PC-3 (cell line): ENCODE results near the gene PADI2. TPM values are rescaled to one million over a fixed set of nuclear protein-coding genes. Genes with fewer than 3 reads are reported as not detected.

Source experiments
- ATAC-seq: fragments of 200-7000 bp; cut with Tn5 transposase; 2 replicates; pipeline ENCODE4 v1.9.1; 2020; ENCODE audit warnings: mild to moderate bottlenecking, moderate library complexity
- BruUV-seq: library from RNA; stranded (reverse); fragments of 400-500 nt; replicated peaks from 2 replicates; lab custom pipeline; 2021; lab: Mats Ljungman, UMichigan
- CTCF ChIA-PET: fragments of 300-600 bp; sonication (Branson Sonifier 250); formaldehyde crosslinking; loops from one replicate; lab custom pipeline; 2022; ENCODE audit warnings: antibody characterized with exemption; lab: Charles Lee
- POLR2A ChIA-PET: fragments of 300-600 bp; sonication (Branson Sonifier 250); formaldehyde crosslinking; loops from one replicate; lab custom pipeline; 2022; ENCODE audit warnings: antibody characterized with exemption; ENCODE audit not compliant: unreplicated experiment; lab: Charles Lee
- DNase-seq: peaks from one replicate; pipeline ENCODE4 v3.0.0-alpha.2; 2015
- H2AFZ ChIP-seq: fragments of 300-600 bp; sonication (generic); 2 replicates; pipeline ENCODE4 v1.6.0; 2016; ENCODE audit warnings: antibody characterized with exemption, low read length
- H3F3A ChIP-seq: fragments of 300-600 bp; sonication (generic); one replicate; pipeline ENCODE4 v1.6.0; 2017; ENCODE audit warnings: antibody characterized with exemption, low read length, control low read depth, mild to moderate bottlenecking; ENCODE audit not compliant: unreplicated experiment
- H3K27ac ChIP-seq: fragments of 300-600 bp; sonication (generic); 2 replicates; pipeline ENCODE4 v1.5.1; 2016; ENCODE audit warnings: mild to moderate bottlenecking, low read length
- H3K27me3 ChIP-seq: fragments of 300-600 bp; sonication (generic); 2 replicates; pipeline ENCODE4 v1.6.1; 2016; ENCODE audit warnings: low read length, mixed read lengths
- H3K36me3 ChIP-seq: fragments of 300-600 bp; sonication (generic); 2 replicates; pipeline ENCODE4 v1.6.1; 2016; ENCODE audit warnings: low read depth, mixed run types, low read length, mixed read lengths
- H3K4me1 ChIP-seq: fragments of 300-600 bp; sonication (generic); 2 replicates; pipeline ENCODE4 v1.5.1; 2016; ENCODE audit warnings: low read length; ENCODE audit not compliant: insufficient read depth
- H3K4me2 ChIP-seq: fragments of 300-600 bp; sonication (generic); 2 replicates; pipeline ENCODE4 v1.6.0; 2016; ENCODE audit warnings: low read length
- H3K4me3 ChIP-seq: fragments of 300-600 bp; sonication (generic); 2 replicates; pipeline ENCODE4 v1.5.1; 2016; ENCODE audit warnings: mild to moderate bottlenecking, low read length, mixed read lengths
- H3K79me2 ChIP-seq: fragments of 300-600 bp; sonication (generic); 2 replicates; pipeline ENCODE4 v1.6.1; 2017; ENCODE audit warnings: low read length, mixed read lengths
- H3K9ac ChIP-seq: fragments of 300-600 bp; sonication (generic); 2 replicates; pipeline ENCODE4 v1.6.0; 2016; ENCODE audit warnings: mild to moderate bottlenecking, low read length
- H3K9me2 ChIP-seq: fragments of 300-600 bp; sonication (generic); replicated peaks from 2 replicates; pipeline ENCODE4 v1.6.1; 2016; ENCODE audit warnings: mixed run types, low read length, mixed read lengths
- H3K9me3 ChIP-seq: fragments of 300-600 bp; sonication (generic); 2 replicates; pipeline ENCODE4 v1.6.1; 2016; ENCODE audit warnings: low read length, mixed read lengths
- H4K20me1 ChIP-seq: fragments of 300-600 bp; sonication (generic); 2 replicates; pipeline ENCODE4 v1.6.1; 2016; ENCODE audit warnings: low read length, mixed read lengths
- EZH2 ChIP-seq: fragments of 300-600 bp; sonication (generic); IDR thresholded peaks from one replicate; pipeline ENCODE4 v1.6.1; 2017; ENCODE audit warnings: antibody characterized with exemption, mild to moderate bottlenecking, low read length; ENCODE audit not compliant: unreplicated experiment
- EZH2phosphoT487 ChIP-seq: fragments of 300-600 bp; sonication (generic); IDR thresholded peaks from 2 replicates; pipeline ENCODE4 v1.6.1; 2018; ENCODE audit warnings: mild to moderate bottlenecking, antibody characterized with exemption, low read length, borderline replicate concordance
- intact Hi-C: fragments of 100-400 bp; cut with micrococcal nuclease; formaldehyde crosslinking; loops from 2 replicates; pipeline ENCODE4 v1.9.0; 2023
- total RNA-seq: library from RNA; depleted of rRNA; stranded (reverse); fragments of >200 nt; gene quantifications from 2 replicates; pipeline ENCODE4 v1.2.3, GENCODE V29; 2014
- TF ChIP-seq, protein P1 (sequence below): fragments of 300-600 bp; sonication (generic); conservative IDR thresholded peaks from 2 replicates; pipeline ENCODE4 v1.5.1; 2017; ENCODE audit warnings: antibody characterized with exemption, low read depth, mild to moderate bottlenecking, low read length

The PADI2 gene
- total RNA-seq, 1 experiment from 2014 or later, result 2.4 TPM

DNA sequence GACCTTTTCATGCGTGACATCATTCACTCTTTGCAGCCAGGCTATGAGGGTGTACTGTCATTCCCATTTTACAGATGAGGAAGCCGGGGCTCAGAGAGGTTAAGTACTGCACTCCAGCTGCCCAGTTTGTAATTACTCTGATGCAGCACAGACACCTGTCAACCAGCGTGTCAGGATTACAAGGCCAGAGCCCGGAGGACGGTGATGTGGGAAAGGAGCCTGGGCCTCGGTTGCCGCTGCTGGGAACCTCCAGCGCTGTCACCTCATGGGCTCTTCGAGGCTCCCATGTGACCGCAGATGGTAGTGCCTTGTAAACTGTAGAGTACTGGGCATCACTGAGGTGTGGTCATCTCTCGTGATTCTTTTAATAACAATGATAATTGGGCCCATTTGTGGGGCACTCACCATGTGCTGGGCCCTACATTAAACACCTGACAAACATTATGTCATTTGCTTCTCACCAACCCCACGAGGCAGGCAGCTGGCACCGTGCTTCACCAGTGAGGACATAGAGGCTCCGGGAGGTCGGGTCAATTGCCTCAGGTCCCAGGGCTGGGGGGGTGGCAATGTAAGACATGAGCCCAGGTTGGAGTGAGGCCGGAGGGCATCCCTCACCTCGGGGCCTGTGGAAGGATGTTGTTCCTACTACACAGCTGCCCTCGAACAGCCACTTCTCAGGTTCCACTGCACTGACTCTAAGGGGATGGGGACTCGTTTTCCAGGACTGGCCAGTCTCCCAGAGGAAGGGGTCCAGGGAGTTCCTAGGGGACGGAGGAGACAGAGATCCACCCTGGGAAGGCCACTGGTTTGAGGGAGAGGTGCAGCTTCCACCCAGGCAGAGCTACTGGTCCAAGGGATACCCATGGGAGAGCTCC is 42.9 kb upstream of the PADI2 start:
- ChIA-PET POLR2A (no interaction called here), CTCF (no interaction called here)
- BruUV-seq, result no TSS peak
- H4K20me1 ChIP-seq, result no peaks in the 10 kb centered on the region
- no peak overlapping the region for H3K27ac ChIP-seq
- no peaks in the 10 kb centered on the region for H3K9me3 ChIP-seq
- H3K36me3 ChIP-seq, result no peaks in the 10 kb centered on the region
- H3K9me2 ChIP-seq, result no peaks in the 10 kb centered on the region
- TF ChIP-seq EZH2, result no peak
- TF ChIP-seq, protein P1, sequence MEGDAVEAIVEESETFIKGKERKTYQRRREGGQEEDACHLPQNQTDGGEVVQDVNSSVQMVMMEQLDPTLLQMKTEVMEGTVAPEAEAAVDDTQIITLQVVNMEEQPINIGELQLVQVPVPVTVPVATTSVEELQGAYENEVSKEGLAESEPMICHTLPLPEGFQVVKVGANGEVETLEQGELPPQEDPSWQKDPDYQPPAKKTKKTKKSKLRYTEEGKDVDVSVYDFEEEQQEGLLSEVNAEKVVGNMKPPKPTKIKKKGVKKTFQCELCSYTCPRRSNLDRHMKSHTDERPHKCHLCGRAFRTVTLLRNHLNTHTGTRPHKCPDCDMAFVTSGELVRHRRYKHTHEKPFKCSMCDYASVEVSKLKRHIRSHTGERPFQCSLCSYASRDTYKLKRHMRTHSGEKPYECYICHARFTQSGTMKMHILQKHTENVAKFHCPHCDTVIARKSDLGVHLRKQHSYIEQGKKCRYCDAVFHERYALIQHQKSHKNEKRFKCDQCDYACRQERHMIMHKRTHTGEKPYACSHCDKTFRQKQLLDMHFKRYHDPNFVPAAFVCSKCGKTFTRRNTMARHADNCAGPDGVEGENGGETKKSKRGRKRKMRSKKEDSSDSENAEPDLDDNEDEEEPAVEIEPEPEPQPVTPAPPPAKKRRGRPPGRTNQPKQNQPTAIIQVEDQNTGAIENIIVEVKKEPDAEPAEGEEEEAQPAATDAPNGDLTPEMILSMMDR, result no peak
- no peak for TF ChIP-seq EZH2phosphoT487
- intact Hi-C loops, result no loop called here
- H3K4me1 ChIP-seq, result no peaks in the 10 kb centered on the region; the same call in 1 of the 2 replicates
- H3K4me2 ChIP-seq, result no peak overlapping the region
- H3K4me3 ChIP-seq, result no peak overlapping the region
- H3K79me2 ChIP-seq, result no peaks in the 10 kb centered on the region
- no peak for ATAC-seq
- H3K27me3 ChIP-seq, result no peaks in the 10 kb centered on the region
- no peak overlapping the region for H3K9ac ChIP-seq
- H2AFZ ChIP-seq, result no peak overlapping the region
- DNase-seq, result no peak
- H3F3A ChIP-seq, result no peaks in the 10 kb centered on the region

DNA sequence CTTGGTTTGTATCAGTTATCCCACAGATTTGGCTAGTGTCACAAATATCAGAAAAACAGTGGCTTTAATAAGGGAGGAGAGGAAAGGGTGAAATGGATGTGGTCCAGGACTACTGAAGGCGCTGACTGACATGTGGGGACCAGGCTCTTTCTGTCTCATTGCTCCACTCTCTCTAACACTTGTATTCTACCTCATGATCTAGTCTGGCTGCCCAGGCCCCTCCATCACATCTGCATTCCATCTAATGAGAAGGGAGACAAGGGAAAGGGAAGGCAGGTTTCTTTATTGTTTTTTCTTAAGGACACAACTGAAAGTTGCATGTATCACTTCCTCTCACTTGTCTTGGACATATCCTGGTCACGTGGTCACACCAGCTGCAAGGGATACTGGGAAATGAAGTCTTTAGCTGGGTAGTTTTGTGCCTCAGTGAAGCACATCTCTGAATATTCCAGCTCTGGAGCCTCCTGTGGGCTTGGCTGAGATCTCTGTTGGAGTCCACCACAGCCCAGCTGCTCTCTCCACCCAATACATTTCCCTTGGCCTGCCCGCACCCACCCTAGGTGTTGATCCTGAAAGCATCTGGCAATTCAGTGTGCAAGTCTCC is 42.0 kb upstream of the PADI2 start:
- CTCF ChIA-PET, result no interaction called here
- Histone ChIP-seq H3K4me2 (no peak overlapping the region), H3K4me1 (no peaks in the 10 kb centered on the region; the same call in 1 of the 2 replicates), H3K9me2 (no peaks in the 10 kb centered on the region), H3K27me3 (no peaks in the 10 kb centered on the region), H2AFZ (no peak overlapping the region), H3K9me3 (no peaks in the 10 kb centered on the region), H4K20me1 (no peaks in the 10 kb centered on the region), H3K79me2 (no peaks in the 10 kb centered on the region), H3K27ac (no peak overlapping the region), H3K36me3 (no peaks in the 10 kb centered on the region), H3F3A (no peaks in the 10 kb centered on the region), H3K4me3 (no peak overlapping the region), H3K9ac (no peak overlapping the region)
- no TSS peak for BruUV-seq
- POLR2A ChIA-PET, result no interaction called here
- intact Hi-C loops, result no loop called here
- no peak for DNase-seq
- ATAC-seq, result no peak
- no peak for TF ChIP-seq EZH2
- TF ChIP-seq, protein P1, result no peak
- TF ChIP-seq EZH2phosphoT487, result no peak

DNA sequence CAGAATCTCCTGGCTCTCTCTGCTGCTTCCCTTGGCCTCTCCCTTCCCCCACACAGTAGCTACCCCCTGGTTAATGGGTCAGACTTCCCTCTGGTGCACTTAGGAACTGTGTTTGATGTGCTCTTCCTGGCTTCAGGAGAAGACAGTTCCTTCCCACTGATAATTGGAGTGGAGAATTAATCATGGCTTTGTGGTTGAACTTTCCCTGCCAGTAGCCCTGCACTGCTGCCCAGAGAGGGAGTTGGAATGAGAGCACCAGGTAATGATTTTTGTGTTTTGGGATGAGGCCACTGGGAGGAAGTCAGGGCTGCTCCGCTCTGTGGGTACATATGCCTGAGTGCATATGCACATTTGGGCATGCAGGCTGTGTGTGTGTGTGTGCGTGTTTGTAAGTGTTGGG is 39.7 kb upstream of the PADI2 start:
- no peaks in the 10 kb centered on the region for H3K9me2 ChIP-seq
- BruUV-seq, result no TSS peak
- H3K36me3 ChIP-seq, result no peaks in the 10 kb centered on the region
- no peaks in the 10 kb centered on the region for H3K79me2 ChIP-seq
- peaks cover 4% of the 10 kb centered on the region; the same call in 1 of the 2 replicates for H3K9me3 ChIP-seq
- no peak overlapping the region for H3K4me2 ChIP-seq
- H3F3A ChIP-seq, result no peaks in the 10 kb centered on the region
- H3K4me1 ChIP-seq, result no peaks in the 10 kb centered on the region; the same call in 1 of the 2 replicates
- H3K4me3 ChIP-seq, result no peak overlapping the region
- TF ChIP-seq, protein P1, result no peak
- TF ChIP-seq EZH2phosphoT487 (no peak), EZH2 (no peak)
- H2AFZ ChIP-seq, result no peak overlapping the region
- no peak overlapping the region for H3K27ac ChIP-seq
- ChIA-PET POLR2A (no interaction called here), CTCF (no interaction called here)
- no peak overlapping the region for H3K9ac ChIP-seq
- intact Hi-C loops, result no loop called here
- ATAC-seq (no peak), DNase-seq (no peak)
- no peaks in the 10 kb centered on the region for H3K27me3 ChIP-seq
- H4K20me1 ChIP-seq, result no peaks in the 10 kb centered on the region
